ENCODE data around the gene TMEM88.

The TMEM88 gene

DNA sequence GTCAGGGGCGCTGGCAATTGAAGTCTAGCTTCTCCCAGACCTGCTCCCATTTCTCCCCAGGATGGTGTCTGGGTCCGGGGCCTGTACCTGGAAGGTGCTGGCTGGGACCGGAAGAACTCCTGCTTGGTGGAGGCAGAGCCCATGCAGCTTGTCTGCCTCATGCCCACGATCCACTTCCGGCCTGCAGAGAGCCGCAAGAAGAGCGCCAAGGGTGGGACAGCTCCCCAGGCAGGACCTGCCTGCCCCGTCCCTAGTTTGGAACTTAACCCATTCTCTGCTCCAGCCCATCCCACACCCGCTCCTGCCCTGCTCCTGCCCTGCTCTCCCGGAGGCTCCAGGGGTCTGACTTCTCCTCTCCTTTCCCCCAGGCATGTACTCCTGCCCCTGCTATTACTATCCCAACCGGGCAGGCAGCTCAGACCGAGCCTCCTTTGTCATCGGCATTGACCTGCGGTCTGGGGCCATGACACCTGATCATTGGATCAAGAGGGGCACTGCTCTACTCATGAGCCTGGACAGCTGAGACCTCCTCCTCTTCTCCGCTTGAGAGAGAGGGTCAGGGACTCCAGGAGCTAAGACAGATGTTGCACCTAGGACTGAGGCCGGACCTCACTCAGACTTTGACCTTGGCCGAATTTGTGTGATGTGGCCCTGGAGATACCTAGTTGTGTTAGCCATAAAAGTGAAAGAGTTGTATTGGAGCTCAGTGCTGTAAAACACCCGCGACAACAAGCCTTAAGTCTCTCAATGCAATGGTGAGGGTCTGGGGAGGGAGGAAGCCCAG is 21.7 kb upstream of the TMEM88 start:
- no peak for DNase-seq

DNA sequence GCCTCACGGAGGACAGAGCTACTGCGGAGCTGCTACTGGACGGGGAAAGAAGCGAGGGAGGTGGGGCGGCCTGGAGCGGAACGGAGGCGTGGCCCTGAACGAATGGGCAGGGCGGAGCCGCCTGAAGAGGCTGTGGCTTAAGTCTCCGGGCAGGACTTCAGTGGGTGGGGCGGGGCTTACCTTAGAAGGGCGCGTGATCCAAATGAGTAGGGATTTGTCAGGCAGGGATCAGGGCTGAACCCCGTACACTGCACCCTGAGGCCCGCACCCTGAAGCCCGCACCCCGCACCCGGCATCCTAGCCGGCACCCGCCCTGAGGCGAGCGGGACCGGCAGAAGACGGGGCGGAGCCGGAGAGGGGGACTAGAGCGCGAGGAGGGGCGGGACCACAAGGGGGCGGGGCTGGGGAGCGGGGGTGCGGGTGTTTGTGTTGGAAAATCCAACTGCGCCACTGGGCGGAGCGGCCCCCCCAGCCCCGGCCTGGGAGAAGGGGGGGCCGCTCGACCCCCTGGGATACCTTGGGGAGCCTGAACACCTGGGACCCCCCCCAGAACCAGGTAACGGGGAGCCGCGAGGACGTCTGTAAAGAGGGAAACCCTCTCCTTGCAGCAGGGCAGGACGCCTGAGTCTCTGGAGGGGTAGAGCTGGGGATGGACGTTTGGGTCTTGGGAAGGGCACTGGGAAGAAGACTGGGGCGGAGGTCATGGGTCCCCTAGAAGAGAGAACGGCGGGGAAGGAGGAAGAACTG is 20.9 kb upstream of the TMEM88 start, which contains the start of gene KDM6B:
TSS of gene KDM6B (plus strand) at position 423 of the 747 bp plus-strand sequence. CDS start 11,338 bp downstream, outside the sequence.
- DNase-seq: peak in 55 of 56 donors; percentile 36 to 92 (median 80)

DNA sequence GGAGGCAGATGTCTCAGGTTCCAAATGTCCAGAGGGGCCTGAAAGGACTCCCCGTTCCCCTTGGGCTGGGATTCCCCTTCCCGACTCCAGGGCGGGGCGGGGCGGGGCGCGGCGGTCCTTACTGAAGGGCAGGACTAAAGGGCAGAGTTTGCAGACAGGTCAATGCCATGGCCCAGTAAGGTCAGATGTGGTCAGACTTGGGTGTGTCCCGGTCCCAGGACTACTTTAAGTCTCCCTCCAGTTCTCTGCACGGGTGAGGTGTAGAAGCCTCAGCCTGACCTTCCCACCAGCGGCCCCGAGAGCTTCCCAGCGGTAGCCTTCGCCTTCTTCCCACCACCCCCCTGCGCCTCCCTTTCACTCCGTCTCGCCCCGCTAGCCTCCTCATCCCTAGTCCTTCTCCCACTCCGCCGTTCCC is 20.3 kb upstream of the TMEM88 start:
- DNase-seq: peak in 11 of 56 donors; percentile 26 to 64 (median 53)

DNA sequence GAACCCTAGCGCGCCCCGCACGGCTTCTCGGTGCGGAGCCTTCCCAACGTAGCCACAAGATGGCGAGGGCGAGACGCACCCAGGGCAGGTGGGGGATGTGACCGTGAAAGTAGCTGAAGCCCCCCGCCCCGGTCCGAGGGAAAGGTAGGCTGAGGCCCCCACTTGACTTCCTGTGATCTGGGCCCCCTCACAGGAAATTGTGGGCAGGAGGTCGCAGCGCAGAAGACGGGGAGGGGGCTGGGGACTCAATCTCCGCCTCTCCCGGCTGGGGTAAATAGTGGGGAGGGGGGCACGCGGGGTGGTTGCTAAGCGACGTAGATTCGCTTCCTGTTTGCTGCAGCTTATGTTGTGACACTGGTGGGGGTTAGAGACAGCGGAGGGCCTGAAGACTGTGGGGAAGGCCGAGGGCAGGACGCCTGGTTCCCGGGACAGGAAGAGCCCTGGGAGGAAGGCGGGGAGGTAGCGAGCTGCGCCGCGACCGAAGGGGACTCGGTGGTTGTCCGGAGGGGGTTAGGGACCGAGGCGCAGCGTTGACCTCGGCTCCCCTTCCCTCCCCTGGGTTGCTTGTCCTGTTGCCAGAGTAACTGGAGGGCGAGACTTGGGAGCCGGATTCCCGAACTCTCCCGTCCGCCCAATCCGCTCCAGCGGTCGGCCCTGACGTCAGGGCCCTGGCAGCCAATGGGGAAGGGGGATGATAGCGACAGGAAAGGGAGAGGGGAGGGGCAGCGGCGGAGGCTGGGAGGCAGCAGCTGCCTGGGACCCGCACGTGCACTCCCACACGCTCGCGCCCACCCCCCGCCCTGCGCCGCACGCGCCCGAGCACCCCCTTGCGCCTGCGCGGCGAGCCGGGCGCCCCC is 19.7 kb upstream of the TMEM88 start:
- peak; percentile 48 to 98 (median 95) for DNase-seq

DNA sequence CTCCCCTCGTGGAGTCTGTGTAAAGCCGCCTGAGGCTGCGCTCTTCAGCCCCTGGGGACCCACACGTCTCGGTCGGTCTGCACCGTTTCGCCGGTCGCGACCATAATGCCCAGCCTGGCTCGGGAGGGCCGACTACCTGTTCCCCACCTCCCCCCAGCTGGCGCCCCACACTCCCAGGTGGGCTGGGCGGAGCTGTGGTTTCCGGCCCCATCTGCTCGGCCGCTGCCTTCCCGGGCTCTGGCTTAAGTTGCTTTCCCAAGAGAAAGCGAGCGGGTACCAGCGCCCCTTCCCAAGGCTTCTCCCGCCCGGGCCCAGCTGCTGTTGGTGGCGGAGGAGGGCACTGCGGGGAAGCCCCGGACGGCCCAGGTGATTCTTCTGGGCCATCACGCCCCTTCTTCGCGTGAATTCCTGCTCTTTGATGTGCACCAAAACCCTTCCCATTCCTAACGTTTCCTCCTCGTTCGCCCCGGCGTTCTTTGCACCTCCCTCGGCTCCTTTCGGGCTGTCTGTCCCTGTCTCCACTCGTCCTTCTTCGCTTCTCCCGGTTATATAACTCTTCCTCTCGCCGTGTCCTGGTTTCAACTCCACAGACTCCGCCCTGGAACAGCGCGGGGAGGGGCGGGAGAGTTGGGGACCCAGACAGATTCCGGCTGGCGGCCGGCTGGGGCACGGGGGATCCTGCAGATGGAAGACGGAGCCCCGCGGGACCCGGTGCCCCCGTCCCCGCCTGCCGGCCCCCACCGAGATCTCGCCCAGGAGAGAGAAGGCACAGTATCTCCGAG is 18.9 kb upstream of the TMEM88 start:
- peak in 44 of 56 donors; percentile 25 to 77 (median 56) for DNase-seq

DNA sequence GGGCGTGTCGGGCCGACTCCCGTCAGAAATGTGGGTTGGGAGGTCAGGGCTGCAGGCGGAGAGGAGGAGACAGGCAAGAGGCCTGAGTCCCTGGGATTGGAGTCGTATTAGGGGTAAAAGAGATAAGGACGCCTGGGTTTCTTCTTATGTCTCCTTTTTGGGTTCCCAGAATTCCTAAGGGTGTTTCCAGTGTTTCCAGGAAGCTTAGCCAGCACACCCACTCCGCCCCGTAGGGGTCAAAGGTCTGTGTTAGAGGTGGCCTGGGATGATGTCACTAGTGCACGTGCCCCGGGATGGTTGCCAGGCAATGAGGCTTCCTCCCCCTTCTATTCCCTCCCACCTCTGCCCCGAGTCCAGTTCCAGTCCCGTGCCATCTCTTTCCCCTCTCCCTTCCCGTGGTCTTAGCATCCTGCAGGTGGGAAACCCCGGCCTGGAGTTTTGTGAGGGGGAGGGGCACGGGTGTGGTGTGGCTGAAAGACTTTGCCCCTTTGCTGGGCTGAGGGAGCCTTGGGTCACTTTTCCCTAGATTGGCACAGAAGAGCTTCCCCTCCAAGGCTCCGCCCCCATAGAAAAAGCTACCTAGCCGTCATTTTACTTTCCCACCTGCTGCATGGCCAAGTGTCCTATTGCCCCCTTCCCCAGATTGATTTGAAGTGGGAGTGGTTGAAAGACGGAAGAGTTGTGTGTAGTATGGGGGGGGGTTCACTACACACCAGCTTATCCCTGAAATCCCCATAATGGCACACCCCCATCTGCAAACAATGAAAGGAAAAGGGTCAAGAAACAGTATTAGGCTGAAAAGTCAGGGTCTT is 18.1 kb upstream of the TMEM88 start:
- DNase-seq: peak in 44 of 56 donors; percentile 19 to 82 (median 53)

DNA sequence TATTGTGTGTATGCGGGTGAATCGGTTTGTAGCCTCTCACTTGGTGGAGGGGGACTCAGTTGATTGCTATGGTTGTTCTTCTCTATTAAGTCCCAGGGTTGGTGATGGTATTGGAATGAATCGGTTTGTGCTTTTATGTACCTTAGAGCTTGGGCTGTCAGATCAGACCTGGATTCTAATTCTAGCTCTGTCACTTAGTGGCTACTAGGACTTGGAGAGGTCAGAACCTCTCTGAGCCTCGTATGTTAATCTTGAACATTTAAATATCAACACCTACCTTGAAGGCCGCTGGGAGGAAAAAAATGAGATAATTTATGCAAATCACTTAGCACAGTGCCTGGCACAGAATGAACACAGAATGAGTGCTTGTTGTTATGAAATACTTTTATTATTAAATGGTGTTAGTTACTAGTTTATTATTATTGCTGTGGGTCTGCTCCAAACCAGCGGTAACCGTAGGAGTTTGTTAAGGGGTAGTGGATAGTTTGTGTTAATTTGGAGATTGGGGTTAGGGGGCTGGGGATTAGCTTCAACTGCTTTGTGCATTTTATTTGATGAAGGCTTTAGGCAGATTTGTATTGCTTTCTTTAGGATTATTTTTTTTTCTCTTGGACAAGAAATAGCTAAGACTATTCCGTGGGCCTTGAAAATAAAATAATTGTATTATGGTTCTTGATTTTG is 17.3 kb upstream of the TMEM88 start:
- DNase-seq: no peak

DNA sequence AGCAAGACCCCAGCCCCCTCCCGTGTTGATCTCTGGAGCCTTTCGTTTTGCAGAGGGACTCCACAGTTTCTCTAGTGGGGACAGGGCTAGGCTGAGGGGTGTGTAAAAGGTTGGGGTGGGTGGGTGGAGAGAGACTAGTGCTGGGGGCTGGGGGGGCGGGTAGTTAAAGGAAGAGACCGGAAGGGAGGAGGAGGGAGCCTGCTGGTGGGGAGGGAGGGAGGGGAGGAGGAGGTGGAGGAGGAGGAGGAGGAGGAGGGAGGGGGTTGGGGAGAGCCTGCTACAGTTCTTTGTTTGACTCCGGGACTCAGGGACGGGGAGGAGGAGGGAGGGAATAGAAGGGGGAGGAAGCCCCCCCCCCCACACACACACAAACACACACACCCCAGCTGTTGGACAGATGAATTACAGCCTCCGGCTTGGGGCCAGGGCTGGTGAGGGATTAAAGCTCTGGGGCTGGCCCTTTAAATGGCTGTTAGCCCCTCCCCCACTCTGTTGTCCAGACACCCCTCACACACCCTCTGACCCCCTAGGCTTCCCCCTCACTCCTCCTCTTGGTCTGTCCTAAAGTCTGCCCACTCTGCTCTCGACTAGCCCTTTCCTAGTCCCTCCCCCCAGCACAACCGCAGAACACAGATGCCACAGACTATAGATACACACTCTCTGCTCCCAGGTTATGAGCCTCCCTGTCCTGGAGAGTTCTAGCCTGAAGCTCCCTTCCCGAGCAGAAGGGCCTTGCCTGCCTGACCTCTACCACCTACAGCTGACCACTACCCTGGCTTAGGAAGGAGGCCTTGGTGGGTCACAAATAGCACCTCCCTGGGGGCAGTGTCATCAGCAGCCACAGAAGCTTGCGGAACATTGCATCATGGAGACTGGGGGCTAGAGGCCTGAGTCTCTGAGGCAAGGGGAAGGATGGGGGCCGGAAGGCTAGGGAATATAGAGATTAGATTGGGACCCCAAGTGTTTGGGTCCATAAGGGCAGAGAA is 16.5 kb upstream of the TMEM88 start:
- peak in 35 of 56 donors; percentile 5 to 82 (median 47) for DNase-seq

DNA sequence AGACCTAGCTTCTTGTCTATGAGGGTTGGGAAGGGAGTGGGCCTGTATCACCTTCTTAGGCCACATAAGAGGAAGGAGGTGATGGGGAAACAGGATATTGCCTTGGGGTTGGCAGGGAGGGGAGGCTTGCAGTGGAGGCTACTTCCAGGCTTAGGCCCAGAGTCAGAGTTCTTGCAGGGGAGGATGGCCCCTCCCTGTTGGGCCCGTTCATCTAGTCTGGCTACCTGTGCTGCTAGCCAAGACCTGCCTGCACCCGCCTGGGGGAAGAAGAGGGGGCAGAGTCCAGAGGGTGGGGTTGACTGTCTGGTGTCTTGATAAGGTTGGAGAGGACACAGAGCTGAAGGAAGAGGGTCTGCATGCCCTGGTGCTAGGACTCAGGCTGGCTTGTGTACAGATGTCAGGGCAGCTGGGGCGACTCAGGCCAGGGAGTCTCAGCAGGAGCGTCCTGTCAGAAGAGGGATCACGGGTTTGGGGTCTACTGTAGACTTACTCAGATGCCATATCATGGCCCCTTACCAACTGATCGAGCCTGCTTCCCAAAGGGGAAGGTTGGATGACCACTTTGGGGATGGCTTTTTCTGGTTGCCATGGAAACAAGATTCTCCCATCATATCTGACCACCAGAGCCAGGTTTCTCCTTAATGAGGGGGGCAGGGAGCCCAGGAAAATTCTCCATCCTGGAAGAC is 15.5 kb upstream of the TMEM88 start:
- no peak for DNase-seq

DNA sequence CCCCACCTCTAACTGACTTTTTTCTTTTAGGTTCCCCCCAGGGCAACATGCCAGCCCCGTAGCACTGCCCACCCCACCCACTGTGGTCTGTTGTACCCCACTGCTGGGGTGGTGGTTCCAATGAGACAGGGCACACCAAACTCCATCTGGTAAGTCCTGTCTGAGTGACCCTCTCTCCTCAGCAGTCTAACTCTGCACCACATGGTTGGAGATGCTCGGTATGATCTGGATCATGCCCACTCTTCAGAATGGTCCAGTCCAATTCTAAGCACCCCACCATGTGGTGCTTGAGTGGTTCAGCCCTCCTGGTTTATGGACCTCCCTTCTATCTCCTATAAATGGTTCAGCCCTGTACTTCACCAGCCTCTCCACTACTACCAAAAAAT is 15.0 kb upstream of the TMEM88 start:
- DNase-seq: no peak

DNA sequence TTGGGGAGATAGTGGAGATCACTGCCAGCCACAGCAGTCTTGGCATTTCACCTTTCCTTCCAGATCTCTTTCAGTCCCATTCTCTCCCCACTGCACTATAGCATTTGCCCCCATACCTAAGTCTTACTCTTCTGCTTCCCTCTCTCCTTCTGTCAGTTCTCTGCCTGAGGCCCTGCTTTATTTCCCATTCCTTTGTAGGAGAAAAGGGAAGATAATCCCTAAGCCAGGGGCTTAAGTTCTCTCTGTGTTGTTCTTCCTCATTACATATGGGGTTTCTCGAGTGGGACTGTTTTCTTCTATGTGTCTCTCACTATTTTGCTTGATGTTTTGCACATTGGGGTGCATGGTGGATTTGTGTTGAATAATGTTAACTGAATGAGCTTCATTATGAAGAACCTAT is 14.4 kb upstream of the TMEM88 start:
- DNase-seq: no peak

DNA sequence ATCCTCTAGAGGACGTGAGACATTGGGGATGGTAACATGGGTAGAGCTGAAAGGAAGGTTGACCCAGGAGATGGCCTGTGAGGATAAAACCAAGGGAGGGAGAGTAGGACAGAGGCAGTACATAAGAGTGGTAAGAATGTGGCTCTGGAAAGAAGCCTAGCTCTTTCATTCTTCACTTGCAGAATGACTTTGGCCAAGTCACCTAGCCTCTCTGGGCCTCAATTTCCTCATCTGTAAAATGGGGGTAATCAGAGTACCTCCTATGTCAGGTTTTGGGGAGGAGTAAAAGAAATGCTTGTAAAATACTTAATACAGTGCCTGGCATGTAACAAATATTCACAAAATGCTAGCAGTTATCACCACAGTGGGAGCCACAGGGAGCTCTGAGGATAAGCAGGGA is 14.0 kb upstream of the TMEM88 start:
- no peak for DNase-seq

DNA sequence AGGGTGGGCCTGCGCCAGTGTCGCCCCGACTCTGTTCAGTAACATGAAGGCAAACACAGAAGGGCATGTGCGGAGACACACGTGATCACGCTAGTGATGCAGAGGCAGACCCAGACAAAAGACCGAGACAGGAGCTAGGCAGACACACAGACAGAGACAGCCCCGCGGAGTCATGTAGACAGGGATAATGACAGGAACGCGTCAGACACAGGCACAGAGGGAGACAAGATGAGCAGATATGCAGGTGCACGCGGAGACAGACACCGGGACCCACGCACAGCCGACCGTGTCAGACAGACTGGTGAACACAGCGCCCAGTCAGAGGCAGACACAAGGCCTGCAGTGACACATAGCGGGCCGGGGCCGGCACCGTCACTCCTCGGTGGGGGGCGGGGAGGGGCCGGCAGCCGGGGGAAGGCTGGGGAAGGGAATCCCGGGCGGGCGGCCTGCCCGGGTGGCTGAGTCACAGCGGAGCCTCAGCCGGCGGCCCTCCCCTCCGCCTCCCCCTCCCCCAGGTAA is 13.4 kb upstream of the TMEM88 start:
- DNase-seq: peak in 52 of 56 donors; percentile 59 to 95 (median 84)

DNA sequence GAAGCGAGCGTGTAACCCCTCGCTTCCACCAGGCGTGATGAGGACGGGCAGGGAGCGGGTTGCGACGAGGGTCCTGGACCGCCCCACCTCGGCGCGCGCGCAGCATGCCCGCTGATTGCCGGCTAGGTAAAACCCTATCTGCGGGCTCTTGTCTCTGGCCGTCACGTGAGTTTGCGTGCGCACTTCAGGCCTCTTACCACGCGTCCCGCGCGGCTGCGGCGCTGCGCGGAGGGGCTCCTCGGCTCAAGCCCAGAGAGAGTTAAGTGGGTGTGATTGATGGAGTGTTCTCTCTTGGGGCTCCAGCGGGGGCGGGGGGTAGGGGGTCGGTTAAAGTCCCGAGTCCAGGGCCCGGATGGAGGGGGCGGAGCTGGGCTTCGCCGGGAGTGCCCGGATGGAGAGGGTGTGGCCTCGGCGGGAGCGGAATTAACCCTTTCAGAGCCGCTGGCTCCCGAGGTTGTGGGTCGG is 12.9 kb upstream of the TMEM88 start:
- DNase-seq: peak in 54 of 56 donors; percentile 30 to 96 (median 88)

DNA sequence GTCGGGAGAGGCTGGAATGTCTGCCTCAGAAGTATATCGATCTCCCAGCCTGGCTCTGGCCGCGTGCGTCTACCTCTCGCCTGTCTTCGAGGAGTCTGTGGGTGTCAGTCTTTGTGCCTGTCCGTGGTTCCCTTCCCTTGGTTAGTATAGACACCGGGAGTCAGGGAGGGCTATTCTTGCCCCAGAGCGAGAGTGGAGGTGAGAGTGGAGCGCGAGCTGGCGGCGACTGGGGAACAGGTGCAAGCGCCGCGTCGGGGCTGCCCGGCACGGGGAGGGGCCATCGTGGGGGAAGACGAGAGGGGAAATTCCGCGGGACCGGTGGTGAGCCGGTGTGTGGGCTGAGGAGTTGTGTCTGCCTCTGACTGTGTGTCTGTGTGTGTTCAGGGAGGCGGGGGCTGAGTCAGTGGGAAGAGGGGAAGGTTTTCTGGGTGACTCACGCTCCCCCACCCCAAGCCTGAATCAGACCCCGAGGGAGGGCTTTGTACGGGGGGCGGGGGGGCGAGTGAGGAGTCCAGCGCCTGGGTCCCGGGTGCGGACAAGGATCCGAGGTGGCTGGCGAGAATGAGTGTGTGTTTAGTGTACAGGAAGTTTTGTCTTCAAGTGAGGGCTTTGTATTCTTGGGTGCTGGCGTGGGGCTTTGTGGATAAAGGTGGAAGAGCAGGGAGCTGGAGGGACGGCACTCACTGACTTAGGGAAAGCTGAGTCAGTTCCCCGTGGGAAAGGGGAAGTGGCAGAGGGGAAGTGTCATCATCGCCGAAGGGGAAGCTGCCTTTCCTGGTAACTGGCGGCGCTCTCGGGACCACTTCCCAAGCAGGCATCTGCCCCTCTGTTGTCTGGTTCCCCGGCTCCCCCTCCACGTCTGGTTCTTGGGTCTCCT is 12.2 kb upstream of the TMEM88 start:
- peak in 45 of 56 donors; percentile 15 to 83 (median 63) for DNase-seq

DNA sequence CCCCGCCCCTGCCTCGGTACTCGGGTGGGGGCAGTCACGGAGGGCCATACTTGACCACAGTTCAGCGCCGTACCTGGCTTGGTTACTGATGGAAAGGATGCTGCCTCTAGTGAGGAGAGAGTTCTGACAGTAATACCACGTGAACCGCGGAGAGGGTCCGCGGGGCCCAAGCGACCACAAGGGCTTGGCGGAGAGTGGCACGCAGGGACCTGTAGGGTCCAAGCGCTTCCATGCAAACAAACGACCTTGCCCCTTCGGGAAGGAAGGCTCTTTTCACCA is 11.7 kb upstream of the TMEM88 start:
- DNase-seq: peak in 5 of 56 donors; percentile 53 to 63 (median 59)

Data from nucleus accumbens (tissue), 56 donors.